ENCODE results near the gene SIGLECL1. TPM values are rescaled to one million over a fixed set of nuclear protein-coding genes. Genes with fewer than 3 reads are reported as not detected.
A peak's percentile ranks its signal among the peaks of the same experiment; 100 is the strongest.

SIGLECL1 gene
- total RNA-seq, 2 experiments from 2014 or later = 0.18 TPM; not detected in 1

GRCh38 chr19:51226067-51226466, 24.8 kb upstream of the SIGLECL1 start:
- Mint-ChIP-seq H3K36me3 (ENCODE audit: low read depth) (peaks cover 27% of the 10 kb centered on the region), H3K27me3 (peaks cover 49% of the 10 kb centered on the region), H3K4me3 (peak overlapping the region; percentile 69), H3K4me1 (peaks cover 51% of the 10 kb centered on the region), H3K27ac (peak overlapping the region; percentile 74), H3K9me3 (no peaks in the 10 kb centered on the region)
- no peak for DNase-seq
- CTCF ChIA-PET = interaction anchor here (1.0 to 1.5 kb wide), 2 partner anchors 20 to 33 kb away, joined by 3 read pairs; no protein-coding TSS in a partner anchor
- POLR2A ChIA-PET = interaction anchor here (0.8 kb wide), 1 partner anchor 19 kb away, joined by 3 read pairs; no protein-coding TSS in a partner anchor

- Mint-ChIP-seq H3K27ac (peak overlapping the region; percentile 60), H3K36me3 (ENCODE audit: low read depth) (peaks cover 36% of the 10 kb centered on the region), H3K9me3 (no peaks in the 10 kb centered on the region), H3K4me3 (peak overlapping the region; percentile 43), H3K27me3 (peaks cover 52% of the 10 kb centered on the region), H3K4me1 (peaks cover 51% of the 10 kb centered on the region)
- ChIA-PET POLR2A (interaction anchor here (0.9 to 1.5 kb wide), 2 partner anchors 19 to 46 kb away, joined by 3 to 4 read pairs; no protein-coding TSS in a partner anchor), CTCF (interaction anchor here (1.7 kb wide), 1 partner anchor 30 kb away, joined by 4 read pairs; no protein-coding TSS in a partner anchor)
- DNase-seq = no peak
Observed at GRCh38 chr19:51227326-51227725, 23.6 kb upstream of the SIGLECL1 start.

- DNase-seq = no peak
- CTCF ChIA-PET = interaction anchor here (1.7 kb wide), 1 partner anchor 30 kb away, joined by 4 read pairs; no protein-coding TSS in a partner anchor
- peaks cover 49% of the 10 kb centered on the region for H3K27me3 Mint-ChIP-seq
- H3K36me3 Mint-ChIP-seq (ENCODE audit: low read depth) = peaks cover 41% of the 10 kb centered on the region
- no peaks in the 10 kb centered on the region for H3K9me3 Mint-ChIP-seq
- POLR2A ChIA-PET = interaction anchor here (0.9 to 1.5 kb wide), 2 partner anchors 18 to 45 kb away, joined by 3 to 4 read pairs; no protein-coding TSS in a partner anchor
- H3K27ac Mint-ChIP-seq = no peak overlapping the region
- H3K4me1 Mint-ChIP-seq = peaks cover 51% of the 10 kb centered on the region
- H3K4me3 Mint-ChIP-seq = peak overlapping the region; percentile 43
Observed at GRCh38 chr19:51227966-51228365, 22.9 kb upstream of the SIGLECL1 start.

GRCh38 chr19:51240866-51241265, 10.0 kb upstream of the SIGLECL1 start:
- CTCF ChIA-PET = interaction anchor here (1.8 kb wide), 1 partner anchor 18 kb away, joined by 3 read pairs; no protein-coding TSS in a partner anchor
- H3K4me3 Mint-ChIP-seq = no peak overlapping the region

GRCh38 chr19:51242881-51243630, 7.8 kb upstream of the SIGLECL1 start:
- peaks cover 16% of the 10 kb centered on the region for H3K27me3 Mint-ChIP-seq
- H3K4me3 Mint-ChIP-seq = no peak overlapping the region
- no peaks in the 10 kb centered on the region for H3K9me3 Mint-ChIP-seq
- ChIA-PET POLR2A (no interaction called here), CTCF (no interaction called here)
- DNase-seq = no peak
- peaks cover 36% of the 10 kb centered on the region for H3K36me3 Mint-ChIP-seq (ENCODE audit: low read depth)
- no peak overlapping the region for H3K27ac Mint-ChIP-seq
- H3K4me1 Mint-ChIP-seq = peaks cover 52% of the 10 kb centered on the region

More at GRCh38 chr19:51240866-51241265, 10.0 kb upstream of the SIGLECL1 start:
- H3K27ac Mint-ChIP-seq = no peak overlapping the region
- H3K9me3 Mint-ChIP-seq = no peaks in the 10 kb centered on the region
- POLR2A ChIA-PET = no interaction called here
- peaks cover 31% of the 10 kb centered on the region for H3K4me1 Mint-ChIP-seq
- peaks cover 36% of the 10 kb centered on the region for H3K36me3 Mint-ChIP-seq (ENCODE audit: low read depth)
- no peak for DNase-seq
- peaks cover 16% of the 10 kb centered on the region for H3K27me3 Mint-ChIP-seq

- Mint-ChIP-seq H3K4me1 (peaks cover 77% of the 10 kb centered on the region), H3K9me3 (no peaks in the 10 kb centered on the region), H3K36me3 (ENCODE audit: low read depth) (peaks cover 38% of the 10 kb centered on the region), H3K4me3 (peak overlapping the region; percentile 66), H3K27ac (peak overlapping the region; percentile 90), H3K27me3 (peaks cover 7% of the 10 kb centered on the region)
- peak; percentile 37 for DNase-seq
- ChIA-PET CTCF (interaction anchor here (0.6 to 3.1 kb wide), 5 partner anchors 10 to 33 kb away, joined by 3 to 21 read pairs (median 3); partner anchors contain the start of gene CD33), POLR2A (interaction anchor here (1.4 to 3.7 kb wide), 6 partner anchors 8 to 24 kb away, joined by 3 to 16 read pairs (median 4); no protein-coding TSS in a partner anchor)
Observed at GRCh38 chr19:51246164-51246552, 4.7 kb upstream of the SIGLECL1 start.

GRCh38 chr19:51247972-51248590, 2.8 kb upstream of the SIGLECL1 start:
- H3K4me3 Mint-ChIP-seq = no peak overlapping the region
- no peak for DNase-seq
- POLR2A ChIA-PET = interaction anchor here (2.1 kb wide), 1 partner anchor 10 kb away, joined by 9 read pairs; no protein-coding TSS in a partner anchor
- H3K36me3 Mint-ChIP-seq (ENCODE audit: low read depth) = peaks cover 36% of the 10 kb centered on the region
- H3K27ac Mint-ChIP-seq = peak overlapping the region; percentile 67
- CTCF ChIA-PET = interaction anchor here (1.2 kb wide), 1 partner anchor 9 kb away, joined by 8 read pairs; no protein-coding TSS in a partner anchor
- peaks cover 1% of the 10 kb centered on the region for H3K27me3 Mint-ChIP-seq
- H3K4me1 Mint-ChIP-seq = peaks cover 85% of the 10 kb centered on the region
- H3K9me3 Mint-ChIP-seq = peaks cover 4% of the 10 kb centered on the region

GRCh38 chr19:51251468-51251820, 564 bp downstream of the SIGLECL1 start:
- H3K27ac Mint-ChIP-seq = peak overlapping the region; percentile 70
- ChIA-PET POLR2A (no interaction called here), CTCF (interaction anchor here (0.9 kb wide), 1 partner anchor 8 kb away, joined by 3 read pairs; no protein-coding TSS in a partner anchor)
- H3K27me3 Mint-ChIP-seq = no peaks in the 10 kb centered on the region
- H3K36me3 Mint-ChIP-seq (ENCODE audit: low read depth) = peaks cover 22% of the 10 kb centered on the region
- H3K4me1 Mint-ChIP-seq = peaks cover 87% of the 10 kb centered on the region
- H3K4me3 Mint-ChIP-seq = no peak overlapping the region
- no peak for DNase-seq
- peaks cover 4% of the 10 kb centered on the region for H3K9me3 Mint-ChIP-seq

GRCh38 chr19:51252306-51253079, 1.6 kb downstream of the SIGLECL1 start:
- Mint-ChIP-seq H3K27ac (peak overlapping the region; percentile 94), H3K27me3 (no peaks in the 10 kb centered on the region), H3K4me3 (no peak overlapping the region), H3K36me3 (ENCODE audit: low read depth) (peaks cover 22% of the 10 kb centered on the region), H3K9me3 (peaks cover 4% of the 10 kb centered on the region), H3K4me1 (peaks cover 86% of the 10 kb centered on the region)
- ChIA-PET CTCF (interaction anchor here (1.5 kb wide), 1 partner anchor 95 kb away, joined by 7 read pairs; no protein-coding TSS in a partner anchor), POLR2A (interaction anchor here (0.8 to 1.5 kb wide), 6 partner anchors 8 to 143 kb away, joined by 3 to 5 read pairs (median 4); partner anchors contain the start of gene NKG7)
- DNase-seq = no peak

- Mint-ChIP-seq H3K4me1 (peaks cover 86% of the 10 kb centered on the region), H3K27ac (peak overlapping the region; percentile 94), H3K27me3 (no peaks in the 10 kb centered on the region), H3K36me3 (ENCODE audit: low read depth) (peaks cover 19% of the 10 kb centered on the region), H3K9me3 (peaks cover 4% of the 10 kb centered on the region), H3K4me3 (no peak overlapping the region)
- ChIA-PET POLR2A (interaction anchor here (0.8 to 1.5 kb wide), 6 partner anchors 8 to 143 kb away, joined by 3 to 5 read pairs (median 4); partner anchors contain the start of gene NKG7), CTCF (interaction anchor here (1.5 kb wide), 2 partner anchors 91 to 96 kb away, joined by 5 to 7 read pairs; no protein-coding TSS in a partner anchor)
- no peak for DNase-seq
Observed at GRCh38 chr19:51253088-51253806, 2.4 kb downstream of the SIGLECL1 start.

GRCh38 chr19:51256155-51256625, 5.3 kb downstream of the SIGLECL1 start:
- Mint-ChIP-seq H3K27me3 (peaks cover 8% of the 10 kb centered on the region), H3K4me3 (peak overlapping the region; percentile 51), H3K9me3 (peaks cover 4% of the 10 kb centered on the region), H3K4me1 (peaks cover 77% of the 10 kb centered on the region), H3K36me3 (ENCODE audit: low read depth) (peaks cover 12% of the 10 kb centered on the region), H3K27ac (peak overlapping the region; percentile 97)
- DNase-seq = peak; percentile 49
- CTCF ChIA-PET = interaction anchor here (1.6 to 7.0 kb wide), 5 partner anchors 8 to 98 kb away, joined by 4 to 180 read pairs (median 8); no protein-coding TSS in a partner anchor
- POLR2A ChIA-PET = interaction anchor here (0.7 to 2.9 kb wide), 5 partner anchors 11 to 139 kb away, joined by 3 to 19 read pairs (median 7); no protein-coding TSS in a partner anchor
